HEK293T (cell line): Measurements from ENCODE around the gene TPCN1.

ENCODE experiments used
- ARNT ChIP-seq: fragments of 450-650 bp; IDR thresholded peaks from 2 replicates; pipeline ENCODE4 v1.6.1; 2017; ENCODE audit warnings: mild to moderate bottlenecking
- BHLHE40 ChIP-seq: fragments of 450-650 bp; IDR thresholded peaks from 2 replicates; pipeline ENCODE4 v1.6.1; 2016; ENCODE audit warnings: mild to moderate bottlenecking, moderate library complexity, borderline replicate concordance
- ELF4 ChIP-seq: fragments of 450-650 bp; IDR thresholded peaks from 2 replicates; pipeline ENCODE4 v1.6.1; 2017; ENCODE audit warnings: antibody characterized with exemption
- FOXA1 ChIP-seq: fragments of 450-650 bp; IDR thresholded peaks from 2 replicates; pipeline ENCODE4 v1.6.1; 2016; ENCODE audit warnings: mild to moderate bottlenecking
- FOXK2 ChIP-seq: fragments of 450-650 bp; IDR thresholded peaks from 2 replicates; pipeline ENCODE4 v1.6.1; 2016; ENCODE audit warnings: mild to moderate bottlenecking
- FOXM1 ChIP-seq: fragments of 450-650 bp; IDR thresholded peaks from 2 replicates; pipeline ENCODE4 v1.6.1; 2017; ENCODE audit warnings: mild to moderate bottlenecking, borderline replicate concordance
- HDGF ChIP-seq: fragments of 450-650 bp; IDR thresholded peaks from 2 replicates; pipeline ENCODE4 v1.6.1; 2017; ENCODE audit warnings: antibody characterized with exemption, borderline replicate concordance
- L3MBTL2 ChIP-seq: fragments of 450-650 bp; conservative IDR thresholded peaks from 2 replicates; pipeline ENCODE4 v1.6.1; 2016; ENCODE audit warnings: mild to moderate bottlenecking
- LEF1 ChIP-seq: fragments of 450-650 bp; IDR thresholded peaks from 2 replicates; pipeline ENCODE4 v1.6.1; 2017; ENCODE audit warnings: mild to moderate bottlenecking, borderline replicate concordance
- SP1 ChIP-seq: fragments of 450-650 bp; IDR thresholded peaks from 2 replicates; pipeline ENCODE4 v1.6.1; 2017
- SUZ12 ChIP-seq: fragments of 450-650 bp; IDR thresholded peaks from 2 replicates; pipeline ENCODE4 v1.6.1; 2016; ENCODE audit warnings: mild to moderate bottlenecking
- TARDBP ChIP-seq: fragments of 450-650 bp; IDR thresholded peaks from 2 replicates; pipeline ENCODE4 v1.6.1; 2016
- ZNF384 ChIP-seq: fragments of 450-650 bp; IDR thresholded peaks from 2 replicates; pipeline ENCODE4 v1.6.1; 2016
- TF ChIP-seq, protein P1 (sequence below): fragments of 450-650 bp; IDR thresholded peaks from 2 replicates; pipeline ENCODE4 v1.6.1; 2016

DNA sequence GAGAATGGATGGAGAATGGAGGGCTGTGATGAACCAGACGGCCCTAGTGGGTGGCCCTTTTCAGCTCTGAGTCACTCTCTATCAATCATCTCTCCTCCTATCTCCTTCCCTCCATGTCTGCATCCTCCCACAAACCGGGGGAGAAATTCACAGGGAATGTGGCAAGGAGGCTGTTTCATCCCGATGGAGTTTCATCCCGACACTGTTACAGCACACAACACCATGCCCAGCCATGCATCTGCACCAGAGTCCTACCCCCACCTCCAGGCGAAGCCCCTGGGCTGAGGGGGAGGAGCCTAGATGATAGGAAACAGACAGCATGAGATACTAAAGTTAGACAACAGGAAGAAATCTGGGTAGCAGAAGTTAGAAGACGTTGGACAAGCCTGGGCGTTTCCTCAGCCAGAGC is 92.9 kb downstream of the TPCN1 start:
- TF ChIP-seq L3MBTL2 (no peak), LEF1 (no peak), HDGF (no peak), SUZ12 (no peak), TARDBP (no peak), SP1 (no peak), FOXA1 (no peak), ARNT (no peak), FOXM1 (no peak), ELF4 (no peak), BHLHE40 (no peak), ZNF384 (no peak), FOXK2 (no peak)
- TF ChIP-seq, protein P1, sequence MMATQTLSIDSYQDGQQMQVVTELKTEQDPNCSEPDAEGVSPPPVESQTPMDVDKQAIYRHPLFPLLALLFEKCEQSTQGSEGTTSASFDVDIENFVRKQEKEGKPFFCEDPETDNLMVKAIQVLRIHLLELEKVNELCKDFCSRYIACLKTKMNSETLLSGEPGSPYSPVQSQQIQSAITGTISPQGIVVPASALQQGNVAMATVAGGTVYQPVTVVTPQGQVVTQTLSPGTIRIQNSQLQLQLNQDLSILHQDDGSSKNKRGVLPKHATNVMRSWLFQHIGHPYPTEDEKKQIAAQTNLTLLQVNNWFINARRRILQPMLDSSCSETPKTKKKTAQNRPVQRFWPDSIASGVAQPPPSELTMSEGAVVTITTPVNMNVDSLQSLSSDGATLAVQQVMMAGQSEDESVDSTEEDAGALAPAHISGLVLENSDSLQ, result no peak
